K562 (cell line): Measurements from ENCODE around the gene SAP130. TPM values are rescaled to one million over a fixed set of nuclear protein-coding genes. Genes with fewer than 3 reads are reported as not detected.

ENCODE experiments used
- ATAC-seq: fragments of 200-7000 bp; cut with Tn5 transposase; 3 replicates; pipeline ENCODE4 v1.9.1; 2020; ENCODE audit warnings: moderate library complexity
- BruUV-seq: library from RNA; stranded (reverse); fragments of 400-500 nt; replicated peaks from 2 replicates; lab custom pipeline; 2021; lab: Mats Ljungman, UMichigan
- CTCF ChIA-PET: fragments of 300-600 bp; formaldehyde crosslinking; extraction: SDS; loops from one replicate; lab custom pipeline; 2021; ENCODE audit warnings: low intra/inter-chr PET ratio; lab: Yijun Ruan, JAX
- POLR2A ChIA-PET: fragments of 300-600, 350-650 bp; sonication (Branson Sonifier 250); formaldehyde crosslinking; extraction: SDS; loops from one replicate; lab custom pipeline; 2021; ENCODE audit warnings: antibody characterized with exemption, inconsistent platforms; lab: Yijun Ruan, JAX
- DNase-seq, 4 experiments: peaks; one replicate each; pipeline versions ENCODE4 v3.0.0 to v3.0.0-alpha.2; 2011 to 2018; ENCODE audit warnings: low spot score in 3 of 4, mixed read lengths in 3 of 4; ENCODE audit errors: extremely low read depth in 1 of 4
- FAIRE-seq: peaks from 2 replicates; lab custom pipeline; 2011; peaks lifted over from hg19 to GRCh38; lab: Jason Lieb, UNC
- H2AFZ ChIP-seq: 2 replicates; pipeline ENCODE4 v1.6.0; 2011; ENCODE audit warnings: low read depth, low read length, control low read depth, inconsistent platforms
- H3K27ac ChIP-seq: fragments of 200-600 bp; 3 replicates; pipeline ENCODE4 v1.8.0; 2011; ENCODE audit warnings: low read depth, mild to moderate bottlenecking, control low read depth, inconsistent platforms, low read length, moderate library complexity, mixed read lengths; ENCODE audit errors: extremely low read depth
- H3K27me3 ChIP-seq, 2 experiments: fragments of 300-600 bp in 1 of 2; 2 replicates in 1 of 2; 3 replicates in 1 of 2; pipeline versions ENCODE4 v1.6.0 to v1.8.0; 2011; ENCODE audit warnings: inconsistent platforms in 2 of 2, low read length in 2 of 2, mild to moderate bottlenecking in 1 of 2, mixed read lengths in 1 of 2, moderate library complexity in 1 of 2; ENCODE audit not compliant: control insufficient read depth in 2 of 2, insufficient read depth in 2 of 2
- H3K36me3 ChIP-seq: fragments of 300-600 bp; 3 replicates; pipeline ENCODE4 v1.8.0; 2011; ENCODE audit warnings: mild to moderate bottlenecking, low read length, inconsistent platforms; ENCODE audit not compliant: control insufficient read depth, insufficient read depth
- H3K4me1 ChIP-seq, 2 experiments: fragments of 200-600 bp in 1 of 2; replicated peaks in 1 of 2; 2 replicates in 1 of 2; 3 replicates in 1 of 2; pipeline versions ENCODE4 v1.5.1 to v1.8.0; 2011; ENCODE audit warnings: inconsistent platforms in 2 of 2, low read length in 2 of 2, mild to moderate bottlenecking in 1 of 2, mixed read lengths in 1 of 2, moderate library complexity in 1 of 2; ENCODE audit not compliant: control insufficient read depth in 2 of 2, insufficient read depth in 2 of 2
- H3K4me2 ChIP-seq: 2 replicates; pipeline ENCODE4 v1.6.1; 2011; ENCODE audit warnings: low read length, control low read depth, inconsistent platforms, mixed read lengths; ENCODE audit not compliant: insufficient read depth
- H3K4me3 ChIP-seq: fragments of 200-600 bp; sonication (generic), shearing (Covaris generic); 2 replicates; pipeline ENCODE4 v1.5.1; 2016; ENCODE audit warnings: control low read depth, inconsistent platforms
- H3K79me2 ChIP-seq: fragments of 200-600 bp; 3 replicates; pipeline ENCODE4 v1.8.0; 2011; ENCODE audit warnings: low read length, inconsistent platforms; ENCODE audit not compliant: control insufficient read depth, insufficient read depth
- H3K9ac ChIP-seq, 2 experiments: 2 replicates each; pipeline versions ENCODE4 v1.6.0 to v1.6.1; 2011; ENCODE audit warnings: low read depth in 2 of 2, low read length in 2 of 2, control low read depth in 1 of 2, inconsistent platforms in 1 of 2, mild to moderate bottlenecking in 1 of 2, mixed read lengths in 1 of 2; ENCODE audit not compliant: insufficient read depth in 1 of 2
- H3K9me1 ChIP-seq: one replicate; pipeline ENCODE4 v1.6.0; 2011; ENCODE audit warnings: inconsistent platforms, mild to moderate bottlenecking, low read length, moderate library complexity; ENCODE audit not compliant: control insufficient read depth, insufficient read depth
- H3K9me3 ChIP-seq: replicated peaks from 2 replicates; pipeline ENCODE4 v1.5.1; 2011; ENCODE audit warnings: low read depth, low read length, inconsistent platforms; ENCODE audit not compliant: control insufficient read depth, insufficient read depth
- H4K20me1 ChIP-seq: replicated peaks from 2 replicates; pipeline ENCODE4 v1.6.1; 2011; ENCODE audit warnings: low read length, inconsistent platforms, mixed read lengths; ENCODE audit not compliant: control insufficient read depth, insufficient read depth
- BCL6 ChIP-seq: fragments of 250-450 bp; sonication (Bioruptor Pico); IDR thresholded peaks from 2 replicates; pipeline ENCODE4 v1.4.0; 2020
- CSDE1 ChIP-seq, 2 experiments: fragments of 450-650 bp; IDR thresholded peaks; 2 replicates each; pipeline ENCODE4 v1.6.1; 2016; ENCODE audit warnings: mild to moderate bottlenecking in 1 of 2
- HDAC8 ChIP-seq: fragments of 450-650 bp; IDR thresholded peaks from 2 replicates; pipeline ENCODE4 v1.6.1; 2016; ENCODE audit warnings: mild to moderate bottlenecking, missing genetic modification characterization, moderate library complexity, missing compliant biosample characterization
- NFE2 ChIP-seq: IDR thresholded peaks from 2 replicates; pipeline ENCODE4 v1.6.1; 2014; ENCODE audit warnings: antibody characterized with exemption, low read depth
- ZNF785 ChIP-seq: fragments of 250-450 bp; sonication (Bioruptor Pico); IDR thresholded peaks from 2 replicates; pipeline ENCODE4 v1.4.0; 2020; ENCODE audit warnings: mild to moderate bottlenecking
- WGBS: fragments of 100-300 bp; shearing (Covaris generic); methylation state at CpG from one replicate; pipeline ENCODE4 v1.1.6; 2016; ENCODE audit warnings: low coverage, mixed read lengths; ENCODE audit not compliant: insufficient coverage; ENCODE audit errors: missing lambda C conversion rate; 5-methylcytosine and 5-hydroxymethylcytosine counted together
- in situ Hi-C: fragments of 300-500 bp; cut with MboI; formaldehyde crosslinking; loops from 4 replicates; pipeline ENCODE4 v1.15.0; 2018; ENCODE audit warnings: inconsistent platforms, mixed read lengths
- intact Hi-C: fragments of 100-400 bp; cut with micrococcal nuclease; formaldehyde crosslinking; loops from 2 replicates; pipeline ENCODE4 v1.14.2; 2022
- polyA plus RNA-seq, 8 experiments: library from polyadenylated mRNA; depleted of rRNA in 4 of 8; stranded (reverse) in 5 of 8; unstranded in 3 of 8; fragments of >200 nt; fragmentation: Nextera tagmentation in 2 of 8; fragmentation: Illumina TruSeq in 1 of 8; extraction: Ambion mirVana in 2 of 8; extraction: Trizol in 1 of 8; gene quantifications; 2 replicates each; pipeline versions ENCODE4 v1.2.1 to v1.2.3, GENCODE V29; 2011 to 2014; ENCODE audit warnings: inconsistent platforms in 1 of 8, missing spikeins in 1 of 8
- total RNA-seq, 7 experiments: library from RNA; depleted of rRNA in 6 of 7; stranded (reverse); fragments of >200 nt in 6 of 7; fragmentation: Illumina TruSeq in 2 of 7; extraction: Trizol in 2 of 7; gene quantifications; 2 replicates each; pipeline versions ENCODE4 v1.2.1 to v1.2.3, GENCODE V29; 2011 to 2021; ENCODE audit warnings: low replicate concordance in 1 of 7
- TF ChIP-seq, protein P1 (sequence below): fragments of 450-650 bp; IDR thresholded peaks from 2 replicates; pipeline ENCODE4 v1.6.1; 2018; ENCODE audit not compliant: partially characterized antibody

Gene SAP130
- total and polyA plus RNA-seq, 9 of the 15 experiments (the other 6 are each of a cell fraction or from before 2014, with no cell fraction given), result 4.5 to 33.4 (median 7.4) TPM

- peak overlapping the region; percentile 45 for H2AFZ ChIP-seq
- TF ChIP-seq ZNF785 (CRISPR knock-in tag), result no peak
- no peak for TF ChIP-seq BCL6 (CRISPR knock-in tag)
- no peak for TF ChIP-seq NFE2
- TF ChIP-seq, protein P1, sequence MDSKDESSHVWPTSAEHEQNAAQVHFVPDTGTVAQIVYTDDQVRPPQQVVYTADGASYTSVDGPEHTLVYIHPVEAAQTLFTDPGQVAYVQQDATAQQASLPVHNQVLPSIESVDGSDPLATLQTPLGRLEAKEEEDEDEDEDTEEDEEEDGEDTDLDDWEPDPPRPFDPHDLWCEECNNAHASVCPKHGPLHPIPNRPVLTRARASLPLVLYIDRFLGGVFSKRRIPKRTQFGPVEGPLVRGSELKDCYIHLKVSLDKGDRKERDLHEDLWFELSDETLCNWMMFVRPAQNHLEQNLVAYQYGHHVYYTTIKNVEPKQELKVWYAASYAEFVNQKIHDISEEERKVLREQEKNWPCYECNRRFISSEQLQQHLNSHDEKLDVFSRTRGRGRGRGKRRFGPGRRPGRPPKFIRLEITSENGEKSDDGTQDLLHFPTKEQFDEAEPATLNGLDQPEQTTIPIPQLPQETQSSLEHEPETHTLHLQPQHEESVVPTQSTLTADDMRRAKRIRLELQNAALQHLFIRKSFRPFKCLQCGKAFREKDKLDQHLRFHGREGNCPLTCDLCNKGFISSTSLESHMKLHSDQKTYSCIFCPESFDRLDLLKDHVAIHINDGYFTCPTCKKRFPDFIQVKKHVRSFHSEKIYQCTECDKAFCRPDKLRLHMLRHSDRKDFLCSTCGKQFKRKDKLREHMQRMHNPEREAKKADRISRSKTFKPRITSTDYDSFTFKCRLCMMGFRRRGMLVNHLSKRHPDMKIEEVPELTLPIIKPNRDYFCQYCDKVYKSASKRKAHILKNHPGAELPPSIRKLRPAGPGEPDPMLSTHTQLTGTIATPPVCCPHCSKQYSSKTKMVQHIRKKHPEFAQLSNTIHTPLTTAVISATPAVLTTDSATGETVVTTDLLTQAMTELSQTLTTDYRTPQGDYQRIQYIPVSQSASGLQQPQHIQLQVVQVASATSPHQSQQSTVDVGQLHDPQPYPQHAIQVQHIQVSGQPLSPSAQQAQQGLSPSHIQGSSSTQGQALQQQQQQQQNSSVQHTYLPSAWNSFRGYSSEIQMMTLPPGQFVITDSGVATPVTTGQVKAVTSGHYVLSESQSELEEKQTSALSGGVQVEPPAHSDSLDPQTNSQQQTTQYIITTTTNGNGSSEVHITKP, result peak; percentile 61
- TF ChIP-seq HDAC8 (tag), result no peak
- TF ChIP-seq CSDE1 (IDR thresholded peaks at IDR 0.05), result no peak
- TF ChIP-seq, all 486 proteins: peak for 1
- in situ Hi-C loops, result no loop called here
- Histone ChIP-seq H3K27me3 (no peaks in the 10 kb centered on the region), H3K27ac (no peak overlapping the region), H3K4me1 (peaks cover 3 to 6% of the 10 kb centered on the region in 2 experiments; a peak in 3 of 5 replicates), H4K20me1 (no peaks in the 10 kb centered on the region), H3K4me3 (no peak overlapping the region), H3K4me2 (no peak overlapping the region), H3K9me3 (no peaks in the 10 kb centered on the region), H3K36me3 (no peaks in the 10 kb centered on the region), H3K79me2 (no peaks in the 10 kb centered on the region), H3K9me1 (no peaks in the 10 kb centered on the region), H3K9ac (no peak overlapping the region)
- ATAC-seq, result no peak
- WGBS, result 0% methylated on average over 1 of the region's 1 CpG
- BruUV-seq, result no TSS peak
- ChIA-PET CTCF (no interaction called here), POLR2A (interaction anchor here (1.4 kb wide), 1 partner anchor 10 kb away, joined by 4 read pairs; no protein-coding TSS in a partner anchor)
- intact Hi-C loops, result no loop called here
- FAIRE-seq, result no peak
- DNase-seq, result no peak
Measured at GRCh38 chr2:127897531-127898211, 130.2 kb downstream of the SAP130 start.
